Natural killer cell (primary cell): ENCODE measurements around the gene SLC6A20. TPM values are rescaled to one million over a fixed set of nuclear protein-coding genes. Genes with fewer than 3 reads are reported as not detected.

Experiments used
- ATAC-seq, 3 donors: fragments of 150-1000 bp in 2 of 3; fragments of 200-7000 bp in 1 of 3; cut with Tn5 transposase; 1 replicate in 1 of 3; 2 replicates in 2 of 3; pipeline ENCODE4 v1.10.0; 2021; ENCODE audit warnings: mild to moderate bottlenecking in 2 of 3, moderate library complexity in 2 of 3
- DNase-seq, 2 donors: peaks; one replicate each; pipeline versions ENCODE4 v3.0.0 to v3.0.0-alpha.2; 2013 to 2021; ENCODE audit warnings: mixed read lengths in 1 of 2
- H3K27ac ChIP-seq: one replicate; pipeline ENCODE4 v1.5.1; 2013; ENCODE audit warnings: mild to moderate bottlenecking, low read length
- H3K27me3 ChIP-seq: one replicate; pipeline ENCODE4 v1.6.1; 2013; ENCODE audit warnings: low read length; ENCODE audit not compliant: control insufficient read depth, insufficient read depth
- H3K36me3 ChIP-seq: one replicate; pipeline ENCODE4 v1.6.1; 2013; ENCODE audit warnings: low read length; ENCODE audit not compliant: control insufficient read depth, insufficient read depth
- H3K4me1 ChIP-seq: one replicate; pipeline ENCODE4 v1.6.1; 2013; ENCODE audit warnings: low read length; ENCODE audit not compliant: control insufficient read depth, insufficient read depth
- H3K4me3 ChIP-seq: one replicate; pipeline ENCODE4 v1.5.1; 2013; ENCODE audit warnings: low read length
- H3K9me3 ChIP-seq: one replicate; pipeline ENCODE4 v1.6.1; 2013; ENCODE audit warnings: low read length; ENCODE audit not compliant: control insufficient read depth, insufficient read depth
- H3K27ac Mint-ChIP-seq, 2 donors: one replicate each; pipeline ENCODE4 v1.8.0; 2022; ENCODE audit warnings: mild to moderate bottlenecking in 2 of 2, mixed read lengths in 2 of 2, moderate library complexity in 1 of 2
- H3K27me3 Mint-ChIP-seq, 2 donors: one replicate each; pipeline ENCODE4 v1.8.0; 2022; ENCODE audit warnings: low read depth in 2 of 2, mixed read lengths in 2 of 2
- H3K36me3 Mint-ChIP-seq: one replicate; pipeline ENCODE4 v1.8.0; 2022; ENCODE audit warnings: mixed read lengths
- H3K4me1 Mint-ChIP-seq, 2 donors: one replicate each; pipeline ENCODE4 v1.8.0; 2022; ENCODE audit warnings: mixed read lengths in 2 of 2
- H3K4me3 Mint-ChIP-seq: one replicate; pipeline ENCODE4 v1.8.0; 2022; ENCODE audit warnings: mild to moderate bottlenecking, moderate library complexity, mixed read lengths
- H3K9me3 Mint-ChIP-seq, 2 donors: one replicate each; pipeline ENCODE4 v1.8.0; 2022; ENCODE audit warnings: mixed read lengths in 2 of 2
- CTCF ChIP-seq: fragments of 200-600 bp; IDR thresholded peaks from one replicate; pipeline ENCODE4 v1.8.0; 2022; ENCODE audit warnings: antibody characterized with exemption
- WGBS: methylation state at CpG from one replicate; pipeline ENCODE4 v1.1.7; 2013; ENCODE audit warnings: missing lambda C conversion rate; ENCODE audit not compliant: insufficient coverage; 5-methylcytosine and 5-hydroxymethylcytosine counted together
- intact Hi-C: fragments of 100-400 bp; cut with micrococcal nuclease; formaldehyde crosslinking; loops from one replicate; pipeline ENCODE4 v1.14.2; 2022
- total RNA-seq, 4 donors: library from RNA; stranded (reverse); fragments of 120-200 nt in 1 of 4; gene quantifications; one replicate each; pipeline versions ENCODE4 v1.2.3 to v1.2.4, GENCODE V29; 2013 to 2022

SLC6A20 gene
- total RNA-seq, 3 donors from 2014 or later (not counting 1 experiment from before 2014, with no cell fraction given) = 0.25 to 1.3 (median 0.70) TPM

- DNase-seq = no peak
- no peaks in the 10 kb centered on the region for H3K27me3 ChIP-seq
Observed at GRCh38 chr3:45762647-45763302, 33.6 kb downstream of the SLC6A20 start.

GRCh38 chr3:45761831-45762230, 34.5 kb downstream of the SLC6A20 start:
- Mint-ChIP-seq H3K36me3 (no peaks in the 10 kb centered on the region), H3K4me1 (peaks cover 4 to 6% of the 10 kb centered on the region in 2 donors), H3K27me3 (no peaks in the 10 kb centered on the region), H3K27ac (no peak overlapping the region), H3K4me3 (no peak overlapping the region), H3K9me3 (no peaks in the 10 kb centered on the region)
- no peak overlapping the region for H3K27ac ChIP-seq
- no peak for TF ChIP-seq CTCF
- 91% methylated on average over 10 of the region's 10 CpGs for WGBS
- DNase-seq (no peak), ATAC-seq (no peak)
- H3K4me3 ChIP-seq = no peak overlapping the region
- no peaks in the 10 kb centered on the region for H3K36me3 ChIP-seq
- no peaks in the 10 kb centered on the region for H3K27me3 ChIP-seq
- intact Hi-C loops = loop anchor here (1.0 to 2.0 kb wide), 2 partner anchors 167 to 317 kb away; no protein-coding TSS in a partner anchor
- H3K9me3 ChIP-seq = no peaks in the 10 kb centered on the region
- peaks cover 8% of the 10 kb centered on the region for H3K4me1 ChIP-seq

More at GRCh38 chr3:45762647-45763302, 33.6 kb downstream of the SLC6A20 start:
- Histone ChIP-seq H3K4me1 (peaks cover 8% of the 10 kb centered on the region), H3K36me3 (no peaks in the 10 kb centered on the region), H3K4me3 (no peak overlapping the region), H3K9me3 (no peaks in the 10 kb centered on the region), H3K27ac (no peak overlapping the region)
- Mint-ChIP-seq H3K4me3 (no peak overlapping the region), H3K9me3 (no peaks in the 10 kb centered on the region), H3K4me1 (peaks cover 4 to 6% of the 10 kb centered on the region in 2 donors), H3K27me3 (peaks cover 0 to 6% of the 10 kb centered on the region in 2 donors), H3K36me3 (no peaks in the 10 kb centered on the region), H3K27ac (no peak overlapping the region)
- TF ChIP-seq CTCF = no peak
- WGBS = 92% methylated on average over 19 of the region's 19 CpGs
- ATAC-seq = no peak
- intact Hi-C loops = no loop called here

GRCh38 chr3:45760878-45761711, 35.2 kb downstream of the SLC6A20 start:
- peak; percentile 71 to 88 (median 88) for ATAC-seq
- Histone ChIP-seq H3K36me3 (no peaks in the 10 kb centered on the region), H3K4me1 (peaks cover 8% of the 10 kb centered on the region), H3K4me3 (no peak overlapping the region), H3K27ac (no peak overlapping the region), H3K9me3 (no peaks in the 10 kb centered on the region), H3K27me3 (no peaks in the 10 kb centered on the region)
- Mint-ChIP-seq H3K27ac (no peak overlapping the region), H3K27me3 (no peaks in the 10 kb centered on the region), H3K36me3 (no peaks in the 10 kb centered on the region), H3K9me3 (no peaks in the 10 kb centered on the region), H3K4me3 (no peak overlapping the region), H3K4me1 (peaks cover 4 to 6% of the 10 kb centered on the region in 2 donors)
- TF ChIP-seq CTCF = peak; percentile 68
- intact Hi-C loops = loop anchor here (1.0 to 2.0 kb wide), 2 partner anchors 168 to 318 kb away; no protein-coding TSS in a partner anchor
- WGBS = 47% methylated on average over 13 of the region's 14 CpGs
- peak; percentile 33 to 75 for DNase-seq
